Loucy (cell line): ENCODE results near the gene MARK4.
"Not testable (repeated sequence)": the region's sequence is repeated elsewhere in the genome, so short reads cannot be mapped to it uniquely, and the experiment has no call there.

Experiments
- H2AFZ ChIP-seq: fragments of 200-600 bp; sonication (generic); 2 replicates; pipeline ENCODE4 v1.6.0; 2016; ENCODE audit warnings: antibody characterized with exemption, mild to moderate bottlenecking, low read length, moderate library complexity
- H3F3A ChIP-seq: fragments of 200-600 bp; 2 replicates; pipeline ENCODE4 v1.6.0; 2016; ENCODE audit warnings: antibody characterized with exemption, low read depth, mild to moderate bottlenecking
- H3K27me3 ChIP-seq: fragments of 200-600 bp; sonication (generic); 2 replicates; pipeline ENCODE4 v1.6.1; 2014; ENCODE audit warnings: low read length, mild to moderate bottlenecking; ENCODE audit not compliant: insufficient read depth, poor library complexity, severe bottlenecking
- H3K36me3 ChIP-seq: fragments of 200-600 bp; sonication (generic); 2 replicates; pipeline ENCODE4 v1.6.1; 2016; ENCODE audit warnings: low read length; ENCODE audit not compliant: insufficient read depth
- H3K4me1 ChIP-seq: fragments of 200-600 bp; sonication (generic); 2 replicates; pipeline ENCODE4 v1.5.1; 2014; ENCODE audit warnings: low read length, mild to moderate bottlenecking; ENCODE audit not compliant: insufficient read depth, poor library complexity, severe bottlenecking
- H3K4me2 ChIP-seq: fragments of 200-600 bp; sonication (generic); 2 replicates; pipeline ENCODE4 v1.6.0; 2014; ENCODE audit warnings: antibody characterized with exemption, low read length, low read depth, mild to moderate bottlenecking; ENCODE audit not compliant: poor library complexity, severe bottlenecking
- H3K4me3 ChIP-seq: fragments of 200-600 bp; sonication (generic); 2 replicates; pipeline ENCODE4 v1.5.1; 2014; ENCODE audit warnings: low read length, mild to moderate bottlenecking, mixed read lengths; ENCODE audit not compliant: poor library complexity, severe bottlenecking
- H3K79me2 ChIP-seq: fragments of 200-600 bp; sonication (generic); 2 replicates; pipeline ENCODE4 v1.6.1; 2014; ENCODE audit warnings: low read length; ENCODE audit not compliant: insufficient read depth
- H3K9ac ChIP-seq: fragments of 200-600 bp; sonication (generic); 2 replicates; pipeline ENCODE4 v1.6.0; 2014; ENCODE audit warnings: mild to moderate bottlenecking, low read depth, low read length, moderate library complexity; ENCODE audit not compliant: poor library complexity, severe bottlenecking
- H3K9me2 ChIP-seq: fragments of 200-600 bp; sonication (generic); replicated peaks from 2 replicates; pipeline ENCODE4 v1.6.1; 2016; ENCODE audit warnings: low read depth, low read length, mixed read lengths
- H3K9me3 ChIP-seq: fragments of 200-600 bp; sonication (generic); 2 replicates; pipeline ENCODE4 v1.6.1; 2014; ENCODE audit warnings: mild to moderate bottlenecking, antibody characterized with exemption, low read length, low read depth; ENCODE audit not compliant: insufficient read depth
- H4K20me1 ChIP-seq: fragments of 200-600 bp; sonication (generic); 2 replicates; pipeline ENCODE4 v1.6.0; 2014; ENCODE audit warnings: antibody characterized with exemption, low read length, mild to moderate bottlenecking; ENCODE audit not compliant: insufficient read depth, poor library complexity, severe bottlenecking
- EZH2phosphoT487 ChIP-seq: fragments of 200-600 bp; IDR thresholded peaks from 2 replicates; pipeline ENCODE4 v1.6.1; 2018; ENCODE audit warnings: antibody characterized with exemption, mild to moderate bottlenecking, moderate library complexity, borderline replicate concordance
- TF ChIP-seq, protein P1 (sequence below): fragments of 200-600 bp; sonication (generic); conservative IDR thresholded peaks from 2 replicates; pipeline ENCODE4 v1.5.1; 2014; ENCODE audit warnings: mild to moderate bottlenecking, antibody characterized with exemption, low read length

MARK4 gene

DNA sequence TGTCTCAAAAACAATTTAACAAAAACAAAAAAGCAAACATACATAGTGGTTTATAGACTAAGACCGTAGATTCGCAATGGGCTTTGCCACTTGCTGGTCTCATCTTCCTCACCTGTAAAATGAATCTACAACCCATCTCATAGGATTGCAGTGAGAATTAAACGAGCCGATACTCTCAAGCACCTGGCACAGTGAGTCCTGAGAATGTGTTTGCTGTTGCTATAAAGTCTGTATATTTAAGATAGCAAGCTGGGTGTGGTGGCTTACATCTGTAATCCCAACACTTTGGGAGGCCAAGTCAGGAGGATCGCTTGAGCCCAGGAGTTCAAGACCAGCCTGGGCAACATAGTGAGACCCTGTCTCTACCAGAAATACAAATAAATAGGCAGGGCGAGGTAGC, 28.3 kb upstream of the MARK4 start:
- no peak overlapping the region for H3K4me2 ChIP-seq
- TF ChIP-seq EZH2phosphoT487, result no peak
- TF ChIP-seq, protein P1, sequence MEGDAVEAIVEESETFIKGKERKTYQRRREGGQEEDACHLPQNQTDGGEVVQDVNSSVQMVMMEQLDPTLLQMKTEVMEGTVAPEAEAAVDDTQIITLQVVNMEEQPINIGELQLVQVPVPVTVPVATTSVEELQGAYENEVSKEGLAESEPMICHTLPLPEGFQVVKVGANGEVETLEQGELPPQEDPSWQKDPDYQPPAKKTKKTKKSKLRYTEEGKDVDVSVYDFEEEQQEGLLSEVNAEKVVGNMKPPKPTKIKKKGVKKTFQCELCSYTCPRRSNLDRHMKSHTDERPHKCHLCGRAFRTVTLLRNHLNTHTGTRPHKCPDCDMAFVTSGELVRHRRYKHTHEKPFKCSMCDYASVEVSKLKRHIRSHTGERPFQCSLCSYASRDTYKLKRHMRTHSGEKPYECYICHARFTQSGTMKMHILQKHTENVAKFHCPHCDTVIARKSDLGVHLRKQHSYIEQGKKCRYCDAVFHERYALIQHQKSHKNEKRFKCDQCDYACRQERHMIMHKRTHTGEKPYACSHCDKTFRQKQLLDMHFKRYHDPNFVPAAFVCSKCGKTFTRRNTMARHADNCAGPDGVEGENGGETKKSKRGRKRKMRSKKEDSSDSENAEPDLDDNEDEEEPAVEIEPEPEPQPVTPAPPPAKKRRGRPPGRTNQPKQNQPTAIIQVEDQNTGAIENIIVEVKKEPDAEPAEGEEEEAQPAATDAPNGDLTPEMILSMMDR, result no peak
- H3K79me2 ChIP-seq, result no peaks in the 10 kb centered on the region
- no peaks in the 10 kb centered on the region for H3K9me2 ChIP-seq
- no peak overlapping the region for H2AFZ ChIP-seq
- no peak overlapping the region for H3K4me3 ChIP-seq
- H4K20me1 ChIP-seq, result no peaks in the 10 kb centered on the region
- H3K4me1 ChIP-seq, result no peaks in the 10 kb centered on the region
- no peaks in the 10 kb centered on the region for H3F3A ChIP-seq
- H3K36me3 ChIP-seq, result no peaks in the 10 kb centered on the region
- H3K9ac ChIP-seq, result no peak overlapping the region
- no peaks in the 10 kb centered on the region for H3K9me3 ChIP-seq
- H3K27me3 ChIP-seq, result no peaks in the 10 kb centered on the region

DNA sequence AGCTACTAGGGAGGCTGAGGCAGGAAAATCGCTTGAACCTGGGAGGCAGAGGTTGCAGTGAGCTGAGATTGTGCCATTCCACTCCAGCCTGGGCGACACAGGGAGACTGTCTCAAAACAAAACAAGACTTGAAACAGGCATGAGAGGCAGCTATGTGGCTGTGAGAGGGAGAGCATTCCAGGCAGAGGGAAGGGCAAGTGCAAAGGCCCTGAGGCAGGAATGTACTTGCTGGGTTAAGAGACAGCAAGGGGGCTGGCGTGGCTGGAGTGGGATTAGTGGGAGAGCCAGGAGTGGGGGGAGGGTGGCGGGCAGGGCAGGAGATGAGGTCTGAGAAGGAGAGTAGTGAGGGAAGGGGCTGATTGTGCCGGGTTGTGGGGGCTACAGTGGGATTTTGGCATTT, 27.2 kb upstream of the MARK4 start:
- Histone ChIP-seq H4K20me1 (no peaks in the 10 kb centered on the region), H3F3A (no peaks in the 10 kb centered on the region), H3K9me3 (no peaks in the 10 kb centered on the region), H3K79me2 (no peaks in the 10 kb centered on the region), H3K27me3 (no peaks in the 10 kb centered on the region), H3K9me2 (no peaks in the 10 kb centered on the region), H2AFZ (no peak overlapping the region), H3K36me3 (no peaks in the 10 kb centered on the region), H3K4me1 (no peaks in the 10 kb centered on the region), H3K4me3 (no peak overlapping the region), H3K9ac (no peak overlapping the region), H3K4me2 (no peak overlapping the region)
- TF ChIP-seq, protein P1, result no peak
- TF ChIP-seq EZH2phosphoT487, result no peak

DNA sequence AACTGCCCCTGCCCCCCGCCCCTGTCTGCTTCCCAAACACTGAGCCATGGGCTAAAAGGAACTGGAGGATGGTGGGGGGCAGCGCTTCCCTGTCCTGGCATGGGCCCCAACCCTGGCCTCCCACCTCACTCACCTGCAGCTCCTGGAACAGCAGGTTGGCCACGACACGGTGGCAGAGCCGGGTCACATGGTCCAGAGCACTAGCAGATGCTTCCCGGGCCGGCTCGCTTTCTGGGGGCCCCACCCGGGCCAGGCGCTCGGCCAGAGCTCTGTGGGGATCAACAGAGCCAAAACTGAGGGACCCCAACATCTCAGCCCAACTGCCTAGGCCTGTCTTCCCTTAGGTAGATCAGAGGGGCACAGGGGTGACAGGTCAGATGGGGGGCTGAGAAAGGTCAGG, 26.4 kb upstream of the MARK4 start:
- H3K4me1 ChIP-seq, result no peaks in the 10 kb centered on the region
- TF ChIP-seq, protein P1, result no peak
- no peak for TF ChIP-seq EZH2phosphoT487
- no peak overlapping the region for H3K4me2 ChIP-seq
- no peaks in the 10 kb centered on the region for H3K27me3 ChIP-seq
- H3K9me3 ChIP-seq, result no peaks in the 10 kb centered on the region
- H2AFZ ChIP-seq, result no peak overlapping the region
- no peaks in the 10 kb centered on the region for H3K36me3 ChIP-seq
- no peaks in the 10 kb centered on the region for H3F3A ChIP-seq
- H3K4me3 ChIP-seq, result no peak overlapping the region
- no peaks in the 10 kb centered on the region for H3K9me2 ChIP-seq
- no peaks in the 10 kb centered on the region for H3K79me2 ChIP-seq
- no peak overlapping the region for H3K9ac ChIP-seq
- H4K20me1 ChIP-seq, result no peaks in the 10 kb centered on the region

DNA sequence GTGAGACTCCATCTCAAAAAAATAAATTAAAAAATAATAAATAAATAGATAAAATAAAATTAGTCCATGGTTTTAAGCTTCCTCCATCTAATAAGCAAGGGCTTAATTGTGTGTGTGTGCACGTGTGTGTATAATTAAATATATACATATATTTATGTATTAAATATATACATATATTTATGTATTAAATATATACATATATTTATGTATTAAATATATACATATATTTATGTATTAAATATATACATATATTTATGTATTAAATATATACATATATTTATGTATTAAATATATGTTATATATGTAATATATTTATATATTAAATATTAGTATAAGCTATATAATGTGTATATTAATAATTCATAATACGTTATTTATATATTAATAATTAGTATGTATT, 22.0 kb upstream of the MARK4 start:
- H3K36me3 ChIP-seq, H3K4me2 ChIP-seq: not testable (repeated sequence)

More for the DNA sequence above, 22.0 kb upstream of the MARK4 start:
- not testable (repeated sequence) for H3K9me2 ChIP-seq, H3K9ac ChIP-seq, H3K9me3 ChIP-seq, H3K27me3 ChIP-seq, H4K20me1 ChIP-seq, H2AFZ ChIP-seq, H3K79me2 ChIP-seq, H3K4me3 ChIP-seq, H3F3A ChIP-seq, H3K4me1 ChIP-seq
